B cell (primary cell): ENCODE data around the gene ORAI2.

Experiments
- EZH2 ChIP-seq: IDR thresholded peaks from 2 replicates; pipeline ENCODE4 v1.6.1; 2012; ENCODE audit warnings: borderline replicate concordance, low read depth, mild to moderate bottlenecking, moderate library complexity, low read length; ENCODE audit not compliant: insufficient read depth, poor library complexity, severe bottlenecking
- TF ChIP-seq, protein P1 (sequence below): fragments of 200-600 bp; IDR thresholded peaks from one replicate; pipeline ENCODE4 v1.8.0; 2022; ENCODE audit warnings: antibody characterized with exemption, mild to moderate bottlenecking

DNA sequence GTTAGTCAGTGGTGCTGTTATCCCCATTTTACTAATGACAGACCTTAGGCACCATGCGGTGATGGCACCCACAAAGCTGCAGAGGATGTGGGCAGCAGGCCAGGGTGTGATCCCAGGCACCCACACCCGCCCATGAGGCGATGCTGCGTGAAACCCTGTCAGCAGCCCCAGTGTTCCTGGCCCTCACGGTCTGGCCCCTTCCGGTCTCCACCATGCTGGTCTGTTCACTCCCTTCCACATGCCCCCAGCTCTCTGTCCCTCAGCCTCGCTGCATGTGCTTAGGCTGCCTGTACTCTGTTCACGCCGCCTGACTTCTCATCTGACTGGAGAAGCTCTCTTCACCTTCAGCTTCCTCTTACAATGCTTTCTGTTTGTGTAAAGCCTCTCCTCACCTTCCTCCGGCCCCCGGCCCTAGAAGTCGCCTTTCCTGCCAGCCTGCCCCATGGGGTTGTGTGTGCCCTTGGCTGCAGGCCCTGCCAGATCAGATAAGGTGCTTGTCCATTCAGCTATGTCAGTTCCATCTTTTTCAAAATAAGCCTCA, 17.6 kb upstream of the ORAI2 start:
- TF ChIP-seq, protein P1, sequence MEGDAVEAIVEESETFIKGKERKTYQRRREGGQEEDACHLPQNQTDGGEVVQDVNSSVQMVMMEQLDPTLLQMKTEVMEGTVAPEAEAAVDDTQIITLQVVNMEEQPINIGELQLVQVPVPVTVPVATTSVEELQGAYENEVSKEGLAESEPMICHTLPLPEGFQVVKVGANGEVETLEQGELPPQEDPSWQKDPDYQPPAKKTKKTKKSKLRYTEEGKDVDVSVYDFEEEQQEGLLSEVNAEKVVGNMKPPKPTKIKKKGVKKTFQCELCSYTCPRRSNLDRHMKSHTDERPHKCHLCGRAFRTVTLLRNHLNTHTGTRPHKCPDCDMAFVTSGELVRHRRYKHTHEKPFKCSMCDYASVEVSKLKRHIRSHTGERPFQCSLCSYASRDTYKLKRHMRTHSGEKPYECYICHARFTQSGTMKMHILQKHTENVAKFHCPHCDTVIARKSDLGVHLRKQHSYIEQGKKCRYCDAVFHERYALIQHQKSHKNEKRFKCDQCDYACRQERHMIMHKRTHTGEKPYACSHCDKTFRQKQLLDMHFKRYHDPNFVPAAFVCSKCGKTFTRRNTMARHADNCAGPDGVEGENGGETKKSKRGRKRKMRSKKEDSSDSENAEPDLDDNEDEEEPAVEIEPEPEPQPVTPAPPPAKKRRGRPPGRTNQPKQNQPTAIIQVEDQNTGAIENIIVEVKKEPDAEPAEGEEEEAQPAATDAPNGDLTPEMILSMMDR: no peak
- TF ChIP-seq EZH2: no peak
